Caco-2 (cell line): ENCODE results near the gene NDUFV3. TPM values are rescaled to one million over a fixed set of nuclear protein-coding genes. Genes with fewer than 3 reads are reported as not detected.

Experiments
- BruUV-seq: library from RNA; stranded (reverse); fragments of 400-500 nt; replicated peaks from 2 replicates; lab custom pipeline; 2021; lab: Mats Ljungman, UMichigan
- CTCF ChIA-PET: fragments of 300-600 bp; sonication (Branson Sonifier 250); formaldehyde crosslinking; loops from one replicate; lab custom pipeline; 2022; ENCODE audit warnings: antibody characterized with exemption; lab: Charles Lee
- POLR2A ChIA-PET: fragments of 300-600 bp; sonication (Branson Sonifier 250); formaldehyde crosslinking; loops from one replicate; lab custom pipeline; 2022; ENCODE audit warnings: antibody characterized with exemption; lab: Charles Lee
- DNase-seq, 2 experiments: peaks; one replicate each; pipeline versions ENCODE4 v3.0.0 to v3.0.0-alpha.2; 2020 to 2022
- H3K27me3 ChIP-seq: replicated peaks from 2 replicates; pipeline ENCODE4 v1.6.0; 2011; ENCODE audit warnings: low read length; ENCODE audit not compliant: control insufficient read depth, insufficient read depth
- H3K36me3 ChIP-seq: 2 replicates; pipeline ENCODE4 v1.5.1; 2011; ENCODE audit warnings: low read length; ENCODE audit not compliant: control insufficient read depth, insufficient read depth
- H3K4me1 ChIP-seq: fragments of 250-450 bp; sonication (Bioruptor Pico); 2 replicates; pipeline ENCODE4 v1.5.1; 2020; ENCODE audit warnings: mild to moderate bottlenecking
- H3K4me3 ChIP-seq: 2 replicates; pipeline ENCODE4 v1.5.1; 2011; ENCODE audit warnings: low read depth, mild to moderate bottlenecking, control low read depth, low read length
- H3K9me3 ChIP-seq: fragments of 250-450 bp; sonication (Bioruptor Pico); 2 replicates; pipeline ENCODE4 v1.5.1; 2020; ENCODE audit warnings: mild to moderate bottlenecking, moderate library complexity
- H3K27ac Mint-ChIP-seq: one replicate; pipeline ENCODE4 v1.8.0; 2022; ENCODE audit warnings: mixed read lengths; ENCODE audit not compliant: unreplicated experiment
- H3K27me3 Mint-ChIP-seq: one replicate; pipeline ENCODE4 v1.8.0; 2022; ENCODE audit warnings: mixed read lengths; ENCODE audit not compliant: insufficient read depth, unreplicated experiment
- H3K36me3 Mint-ChIP-seq: one replicate; pipeline ENCODE4 v1.8.0; 2022; ENCODE audit warnings: mild to moderate bottlenecking, mixed read lengths; ENCODE audit not compliant: insufficient read depth, unreplicated experiment
- H3K4me1 Mint-ChIP-seq: one replicate; pipeline ENCODE4 v1.8.0; 2022; ENCODE audit warnings: low read depth, mixed read lengths; ENCODE audit not compliant: unreplicated experiment
- H3K4me3 Mint-ChIP-seq: one replicate; pipeline ENCODE4 v1.8.0; 2022; ENCODE audit warnings: mild to moderate bottlenecking, moderate library complexity, mixed read lengths; ENCODE audit not compliant: unreplicated experiment
- H3K9me3 Mint-ChIP-seq: one replicate; pipeline ENCODE4 v1.8.0; 2022; ENCODE audit warnings: mixed read lengths; ENCODE audit not compliant: unreplicated experiment
- CTCF ChIP-seq, 2 experiments: fragments of 200-600 bp in 1 of 2; IDR thresholded peaks; 1 replicate in 1 of 2; 2 replicates in 1 of 2; pipeline versions ENCODE4 v1.5.1 to v1.8.0; 2011 to 2022; ENCODE audit warnings: antibody characterized with exemption in 1 of 2, control low read depth in 1 of 2, inconsistent platforms in 1 of 2, low read depth in 1 of 2, low read length in 1 of 2, mild to moderate bottlenecking in 1 of 2, moderate library complexity in 1 of 2; ENCODE audit not compliant: insufficient read depth in 1 of 2, severe bottlenecking in 1 of 2, unreplicated experiment in 1 of 2
- intact Hi-C: fragments of 100-400 bp; cut with micrococcal nuclease; formaldehyde crosslinking; loops from one replicate; pipeline ENCODE4 v1.10.0; 2022; ENCODE audit not compliant: unreplicated experiment
- total RNA-seq: library from RNA; stranded (reverse); gene quantifications from 2 replicates; pipeline ENCODE4 v1.2.3, GENCODE V29; 2022

The NDUFV3 gene
- total RNA-seq, 1 experiment from 2014 or later = 32.5 TPM

- Mint-ChIP-seq H3K27me3 (no peaks in the 10 kb centered on the region), H3K27ac (no peak overlapping the region), H3K4me3 (no peak overlapping the region), H3K36me3 (peaks cover 79% of the 10 kb centered on the region), H3K4me1 (no peaks in the 10 kb centered on the region), H3K9me3 (no peaks in the 10 kb centered on the region)
- no peak overlapping the region for H3K4me3 ChIP-seq
- POLR2A ChIA-PET = no interaction called here
- H3K27me3 ChIP-seq = no peaks in the 10 kb centered on the region
- CTCF ChIA-PET = no interaction called here
- no peak for DNase-seq
- H3K36me3 ChIP-seq = peaks cover 2% of the 10 kb centered on the region; the same call in 1 of the 2 replicates
- no peak for TF ChIP-seq CTCF (IDR thresholded peaks at IDR 0.05; ENCODE audit: insufficient read depth in 1 of 2, low read depth in 1 of 2, low read length in 1 of 2, severe bottlenecking in 1 of 2, unreplicated experiment in 1 of 2)
- no peaks in the 10 kb centered on the region for H3K4me1 ChIP-seq
- BruUV-seq = no TSS peak
- no peaks in the 10 kb centered on the region for H3K9me3 ChIP-seq
- intact Hi-C loops = no loop called here
Measured at GRCh38 chr21:42859891-42860230, 33.2 kb upstream of the NDUFV3 start.

GRCh38 chr21:42860345-42860744, 32.8 kb upstream of the NDUFV3 start:
- no TSS peak for BruUV-seq
- DNase-seq = no peak
- ChIA-PET POLR2A (no interaction called here), CTCF (no interaction called here)
- no peaks in the 10 kb centered on the region for H3K9me3 Mint-ChIP-seq
- no peak overlapping the region for H3K4me3 Mint-ChIP-seq
- Histone ChIP-seq H3K9me3 (no peaks in the 10 kb centered on the region), H3K4me3 (no peak overlapping the region), H3K4me1 (no peaks in the 10 kb centered on the region), H3K36me3 (no peaks in the 10 kb centered on the region), H3K27me3 (no peaks in the 10 kb centered on the region)
- intact Hi-C loops = no loop called here
- peaks cover 74% of the 10 kb centered on the region for H3K36me3 Mint-ChIP-seq
- no peaks in the 10 kb centered on the region for H3K4me1 Mint-ChIP-seq
- no peak overlapping the region for H3K27ac Mint-ChIP-seq
- no peaks in the 10 kb centered on the region for H3K27me3 Mint-ChIP-seq
- TF ChIP-seq CTCF (IDR thresholded peaks at IDR 0.05; ENCODE audit: insufficient read depth in 1 of 2, low read depth in 1 of 2, low read length in 1 of 2, severe bottlenecking in 1 of 2, unreplicated experiment in 1 of 2) = no peak

- H3K4me1 Mint-ChIP-seq = no peaks in the 10 kb centered on the region
- H3K4me1 ChIP-seq = no peaks in the 10 kb centered on the region
- intact Hi-C loops = no loop called here
- H3K36me3 Mint-ChIP-seq = peaks cover 69% of the 10 kb centered on the region
- H3K4me3 Mint-ChIP-seq = no peak overlapping the region
- H3K27ac Mint-ChIP-seq = no peak overlapping the region
- no peaks in the 10 kb centered on the region for H3K27me3 ChIP-seq
- BruUV-seq = no TSS peak
- H3K36me3 ChIP-seq = no peaks in the 10 kb centered on the region
- no peak overlapping the region for H3K4me3 ChIP-seq
- H3K27me3 Mint-ChIP-seq = no peaks in the 10 kb centered on the region
- CTCF ChIA-PET = no interaction called here
- POLR2A ChIA-PET = no interaction called here
- H3K9me3 Mint-ChIP-seq = no peaks in the 10 kb centered on the region
- DNase-seq = no peak
- TF ChIP-seq CTCF (IDR thresholded peaks at IDR 0.05; ENCODE audit: insufficient read depth in 1 of 2, low read depth in 1 of 2, low read length in 1 of 2, severe bottlenecking in 1 of 2, unreplicated experiment in 1 of 2) = no peak
- H3K9me3 ChIP-seq = no peaks in the 10 kb centered on the region
Measured at GRCh38 chr21:42861311-42861847, 31.7 kb upstream of the NDUFV3 start.
